Mammary epithelial cell (primary cell): ENCODE data around the gene CCR9.

ENCODE experiments used
- CTCF ChIP-seq, 2 donors: IDR thresholded peaks in 1 of 2; conservative IDR thresholded peaks in 1 of 2; 2 replicates each; pipeline ENCODE4 v1.5.1; 2011 to 2012; ENCODE audit warnings: inconsistent platforms in 2 of 2, low read length in 2 of 2, mild to moderate bottlenecking in 2 of 2, control low read depth in 1 of 2, low read depth in 1 of 2; ENCODE audit not compliant: insufficient read depth in 1 of 2; ENCODE audit errors: extremely low read depth in 1 of 2
- EZH2 ChIP-seq: IDR thresholded peaks from 2 replicates; pipeline ENCODE4 v1.6.1; 2012; ENCODE audit warnings: low read length, inconsistent platforms, borderline replicate concordance

GRCh38 chr3:45952456-45952855, 66.1 kb downstream of the CCR9 start:
- TF ChIP-seq EZH2 = no peak
- TF ChIP-seq CTCF (conservative IDR thresholded peaks at IDR 0.05 in 1 of 2, IDR thresholded peaks at IDR 0.05 in 1 of 2; ENCODE audit: extremely low read depth in 1 of 2, insufficient read depth in 1 of 2, low read depth in 1 of 2, low read length in 2 of 2) = no peak
